Measurements from ENCODE around the gene UBN1. TPM values are rescaled to one million over a fixed set of nuclear protein-coding genes. Genes with fewer than 3 reads are reported as not detected.

Gene UBN1
- total RNA-seq, 2 donors from 2014 or later: 43.8 to 55.9 TPM

DNA sequence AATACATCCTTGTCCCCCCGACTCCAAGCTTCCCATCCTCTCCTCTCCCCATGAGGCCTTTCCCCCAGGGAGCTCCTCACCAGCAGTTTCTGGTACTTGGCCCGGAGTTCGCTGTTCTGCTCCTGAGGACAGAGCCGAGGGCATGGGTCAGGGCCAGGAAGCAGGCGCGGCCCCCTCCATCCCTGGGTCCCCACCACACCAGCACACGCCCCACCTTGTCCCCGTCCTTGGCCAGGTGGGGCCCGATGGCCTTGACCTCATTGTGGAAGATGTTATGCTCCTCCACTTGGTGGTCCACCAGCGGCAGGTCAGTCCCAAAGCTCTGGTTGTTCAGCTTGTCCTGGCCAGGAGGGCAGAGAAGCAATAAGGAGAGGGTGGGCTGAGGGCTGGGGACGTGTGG, 53.5 kb downstream of the UBN1 start:
- peaks cover 6 to 14% of the 10 kb centered on the region in 2 donors for H3K27me3 Mint-ChIP-seq
- H3K4me1 Mint-ChIP-seq (ENCODE audit: low read depth in 2 of 2): no peaks in the 10 kb centered on the region
- H3K36me3 Mint-ChIP-seq: no peaks in the 10 kb centered on the region
- H3K9me3 Mint-ChIP-seq: no peaks in the 10 kb centered on the region
- H3K4me3 Mint-ChIP-seq: no peak overlapping the region
- no peak for DNase-seq (ENCODE audit: low spot score)
- no peak overlapping the region for H3K27ac Mint-ChIP-seq
- no peak for ATAC-seq

DNA sequence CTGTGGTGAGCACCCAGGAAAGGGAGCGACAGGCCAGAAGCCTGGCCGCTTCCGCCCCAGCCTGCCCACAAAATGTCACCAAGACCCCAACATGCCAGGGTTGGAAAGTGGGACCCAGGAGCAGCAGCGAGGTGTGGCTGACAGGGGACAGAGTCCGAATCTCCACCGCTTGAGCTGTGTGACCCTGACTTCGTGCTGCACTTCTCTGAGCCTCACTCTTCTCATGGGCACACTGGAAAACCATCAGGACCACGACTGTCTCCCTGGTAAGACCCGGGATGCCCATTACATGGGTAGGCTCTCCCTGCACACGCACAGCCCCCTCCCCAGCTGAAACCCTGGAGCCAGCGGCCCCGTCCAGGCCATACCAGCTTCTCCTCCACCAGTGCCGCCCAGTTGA, 54.8 kb downstream of the UBN1 start:
- no peak overlapping the region for H3K4me3 Mint-ChIP-seq
- H3K27me3 Mint-ChIP-seq: peaks cover 6 to 14% of the 10 kb centered on the region in 2 donors
- ATAC-seq: no peak
- DNase-seq (ENCODE audit: low spot score): no peak
- H3K4me1 Mint-ChIP-seq (ENCODE audit: low read depth in 2 of 2): no peaks in the 10 kb centered on the region
- no peak overlapping the region for H3K27ac Mint-ChIP-seq
- H3K36me3 Mint-ChIP-seq: no peaks in the 10 kb centered on the region
- H3K9me3 Mint-ChIP-seq: no peaks in the 10 kb centered on the region

DNA sequence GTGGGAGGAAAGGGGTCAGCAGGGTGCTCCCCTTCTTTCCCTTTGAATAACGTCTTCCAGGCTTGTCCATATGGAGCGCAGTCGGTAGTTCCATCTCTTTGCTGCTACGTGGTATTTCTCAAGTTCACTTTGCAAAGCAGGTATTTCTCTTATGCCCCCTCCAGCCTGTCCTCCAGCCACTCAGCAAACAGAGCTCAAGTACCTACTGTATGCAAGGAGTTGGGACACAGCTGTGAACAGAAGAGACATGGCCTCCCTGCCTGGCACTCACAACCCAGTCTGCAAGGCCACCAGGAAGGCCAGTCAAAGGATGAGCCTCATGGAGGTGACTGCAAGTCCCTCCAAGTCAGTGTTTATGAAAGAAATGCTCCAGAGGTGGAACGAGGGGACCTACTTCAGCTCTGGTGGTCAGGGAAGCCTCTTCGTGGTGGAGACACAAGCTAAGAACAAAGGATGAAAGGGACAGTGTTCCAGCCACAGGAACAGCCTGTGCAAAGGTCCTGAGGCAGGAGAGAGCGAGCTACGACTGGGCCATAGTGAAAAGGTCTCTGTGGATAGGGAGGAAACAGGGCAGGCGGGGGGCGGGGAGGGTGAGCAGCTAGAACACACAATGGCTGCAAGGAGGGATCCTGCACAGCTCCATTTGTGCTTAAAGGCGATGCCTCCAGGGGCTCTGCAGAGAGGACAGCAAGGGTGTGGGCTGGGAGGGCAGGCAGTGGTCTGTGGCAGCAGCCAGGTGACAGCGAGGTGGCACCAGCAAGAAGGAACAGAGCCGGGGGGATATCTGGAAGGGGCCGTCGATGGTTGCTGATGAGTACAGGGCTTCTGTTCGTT, 57.0 kb downstream of the UBN1 start:
- Mint-ChIP-seq H3K9me3 (no peaks in the 10 kb centered on the region), H3K4me1 (ENCODE audit: low read depth in 2 of 2) (no peaks in the 10 kb centered on the region), H3K4me3 (no peak overlapping the region), H3K27ac (no peak overlapping the region), H3K27me3 (peaks cover 6 to 14% of the 10 kb centered on the region in 2 donors), H3K36me3 (no peaks in the 10 kb centered on the region)
- DNase-seq (ENCODE audit: low spot score) (no peak), ATAC-seq (no peak)

GRCh38 chr16:4904942-4905615, 57.8 kb downstream of the UBN1 start:
- no peak overlapping the region for H3K4me3 Mint-ChIP-seq
- no peaks in the 10 kb centered on the region for H3K36me3 Mint-ChIP-seq
- no peaks in the 10 kb centered on the region for H3K4me1 Mint-ChIP-seq (ENCODE audit: low read depth in 2 of 2)
- H3K27me3 Mint-ChIP-seq: peaks cover 6 to 10% of the 10 kb centered on the region in 2 donors
- H3K9me3 Mint-ChIP-seq: no peaks in the 10 kb centered on the region
- DNase-seq (ENCODE audit: low spot score) (no peak), ATAC-seq (no peak)
- H3K27ac Mint-ChIP-seq: no peak overlapping the region

DNA sequence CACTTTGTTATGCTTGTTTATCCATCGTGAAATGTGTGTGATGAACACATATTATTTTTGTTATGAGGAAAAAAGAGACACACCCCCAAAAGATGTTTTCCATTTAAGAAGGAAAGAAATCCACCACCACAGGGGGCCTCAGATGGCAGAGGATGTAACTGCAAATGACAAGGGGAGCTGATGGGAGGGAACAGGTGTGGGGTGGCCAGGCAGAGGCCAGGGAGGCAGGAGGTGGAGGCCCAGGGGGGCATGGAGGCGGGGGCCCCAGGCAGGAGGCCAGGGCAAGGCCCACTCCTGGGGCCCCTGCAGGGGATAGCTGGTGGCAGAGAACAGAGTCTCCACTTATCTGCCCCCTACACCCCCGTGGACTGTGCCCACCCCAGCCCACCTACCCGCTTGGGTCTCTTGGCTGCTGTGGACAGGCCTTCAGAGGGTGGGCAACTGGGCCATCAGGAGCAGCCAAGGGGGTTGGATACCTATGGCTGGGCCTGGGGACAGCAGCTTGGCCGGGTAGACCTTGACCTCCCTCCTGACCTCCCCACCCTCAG, 61.6 kb downstream of the UBN1 start:
- Mint-ChIP-seq H3K27me3 (peaks cover 6 to 10% of the 10 kb centered on the region in 2 donors), H3K4me3 (no peak overlapping the region), H3K9me3 (no peaks in the 10 kb centered on the region), H3K36me3 (no peaks in the 10 kb centered on the region), H3K4me1 (ENCODE audit: low read depth in 2 of 2) (no peaks in the 10 kb centered on the region), H3K27ac (no peak overlapping the region)
- no peak for DNase-seq (ENCODE audit: low spot score)
- peak in 1 of 2 donors; percentile 46 for ATAC-seq

DNA sequence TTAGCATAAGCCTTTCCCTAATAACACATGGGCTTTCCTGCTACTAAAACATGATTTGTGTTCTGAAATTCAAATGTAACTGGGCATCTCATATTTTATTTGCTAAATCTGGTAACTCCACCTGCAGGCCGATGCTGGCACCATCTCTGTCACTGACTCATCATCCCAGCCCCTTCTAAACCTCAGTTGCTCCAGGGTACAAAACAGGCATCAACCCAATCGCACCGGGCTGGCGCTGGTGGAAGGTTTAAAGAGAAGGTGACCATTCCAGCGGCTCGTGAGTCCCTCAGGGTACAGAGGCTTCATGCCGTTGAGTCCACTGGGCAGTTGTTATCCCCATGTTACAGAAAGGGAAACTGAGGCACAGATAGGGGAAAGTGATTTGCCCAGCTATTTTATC, 62.5 kb downstream of the UBN1 start:
- Mint-ChIP-seq H3K4me3 (no peak overlapping the region), H3K4me1 (ENCODE audit: low read depth in 2 of 2) (no peaks in the 10 kb centered on the region)
- no peak for ATAC-seq

GRCh38 chr16:4910828-4911227, 63.5 kb downstream of the UBN1 start:
- H3K4me1 Mint-ChIP-seq (ENCODE audit: low read depth in 2 of 2): no peaks in the 10 kb centered on the region
- no peak for DNase-seq (ENCODE audit: low spot score)
- peak in 1 of 2 donors; percentile 11 for ATAC-seq
- H3K4me3 Mint-ChIP-seq: no peak overlapping the region
- no peaks in the 10 kb centered on the region for H3K36me3 Mint-ChIP-seq
- H3K9me3 Mint-ChIP-seq: no peaks in the 10 kb centered on the region
- H3K27ac Mint-ChIP-seq: no peak overlapping the region
- H3K27me3 Mint-ChIP-seq: no peaks in the 10 kb centered on the region

More for the DNA sequence above, 62.5 kb downstream of the UBN1 start:
- H3K27ac Mint-ChIP-seq: no peak overlapping the region
- DNase-seq (ENCODE audit: low spot score): no peak
- peaks cover 0 to 5% of the 10 kb centered on the region in 2 donors for H3K27me3 Mint-ChIP-seq
- no peaks in the 10 kb centered on the region for H3K36me3 Mint-ChIP-seq
- no peaks in the 10 kb centered on the region for H3K9me3 Mint-ChIP-seq

DNA sequence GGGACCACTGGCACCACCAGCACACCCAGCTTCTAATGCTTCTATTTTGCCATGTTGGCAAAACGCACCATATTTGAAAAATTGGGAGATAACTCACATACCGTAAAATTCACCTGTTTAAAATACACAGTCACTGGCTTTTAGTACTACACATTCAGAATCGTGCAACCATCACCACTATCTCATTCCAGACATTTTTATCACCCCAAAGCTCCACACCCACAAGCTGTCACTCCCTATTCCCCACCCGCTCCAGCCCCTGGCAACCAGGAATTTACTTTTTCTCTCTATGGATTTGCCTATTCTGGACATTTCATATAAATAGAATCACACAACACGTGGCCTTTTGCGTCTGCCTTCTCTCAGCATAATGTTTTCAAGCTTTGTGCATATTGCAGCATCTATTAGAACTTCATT, 64.7 kb downstream of the UBN1 start:
- Mint-ChIP-seq H3K27me3 (no peaks in the 10 kb centered on the region), H3K4me1 (ENCODE audit: low read depth in 2 of 2) (no peaks in the 10 kb centered on the region), H3K27ac (no peak overlapping the region), H3K4me3 (no peak overlapping the region), H3K36me3 (no peaks in the 10 kb centered on the region), H3K9me3 (no peaks in the 10 kb centered on the region)
- ATAC-seq: no peak
- no peak for DNase-seq (ENCODE audit: low spot score)

DNA sequence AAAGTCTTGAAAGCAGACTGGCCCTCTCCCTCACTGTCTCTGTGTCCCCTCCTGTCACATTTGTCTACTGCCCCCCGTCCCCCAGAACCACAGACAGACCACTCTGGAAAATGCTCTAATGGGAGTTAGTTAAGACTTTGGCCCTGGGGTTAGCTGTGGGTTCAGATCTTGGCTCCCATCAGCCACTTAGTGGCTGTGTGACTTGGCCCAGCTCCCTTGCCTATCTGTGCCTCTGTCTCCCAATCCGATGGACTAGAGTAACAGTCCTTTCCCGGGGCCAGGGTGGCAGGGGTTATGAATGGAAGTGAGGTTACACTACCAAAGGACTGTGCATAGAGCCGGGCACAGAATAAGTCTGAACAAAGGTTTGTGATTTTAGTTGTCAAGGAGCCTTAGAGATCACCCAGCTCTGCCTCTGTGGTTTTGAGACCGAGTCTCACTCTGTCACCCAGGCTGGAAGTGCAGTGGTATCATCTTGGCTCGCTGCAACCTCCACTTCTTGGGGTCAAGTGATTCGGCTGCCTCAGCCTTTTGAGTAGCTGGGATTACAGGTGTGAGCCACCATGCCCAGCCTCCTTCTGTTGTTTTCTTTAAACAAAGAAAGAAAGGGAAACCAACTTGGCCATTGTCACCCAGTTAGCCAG, 66.0 kb downstream of the UBN1 start:
- Mint-ChIP-seq H3K36me3 (no peaks in the 10 kb centered on the region), H3K27ac (no peak overlapping the region)

DNA sequence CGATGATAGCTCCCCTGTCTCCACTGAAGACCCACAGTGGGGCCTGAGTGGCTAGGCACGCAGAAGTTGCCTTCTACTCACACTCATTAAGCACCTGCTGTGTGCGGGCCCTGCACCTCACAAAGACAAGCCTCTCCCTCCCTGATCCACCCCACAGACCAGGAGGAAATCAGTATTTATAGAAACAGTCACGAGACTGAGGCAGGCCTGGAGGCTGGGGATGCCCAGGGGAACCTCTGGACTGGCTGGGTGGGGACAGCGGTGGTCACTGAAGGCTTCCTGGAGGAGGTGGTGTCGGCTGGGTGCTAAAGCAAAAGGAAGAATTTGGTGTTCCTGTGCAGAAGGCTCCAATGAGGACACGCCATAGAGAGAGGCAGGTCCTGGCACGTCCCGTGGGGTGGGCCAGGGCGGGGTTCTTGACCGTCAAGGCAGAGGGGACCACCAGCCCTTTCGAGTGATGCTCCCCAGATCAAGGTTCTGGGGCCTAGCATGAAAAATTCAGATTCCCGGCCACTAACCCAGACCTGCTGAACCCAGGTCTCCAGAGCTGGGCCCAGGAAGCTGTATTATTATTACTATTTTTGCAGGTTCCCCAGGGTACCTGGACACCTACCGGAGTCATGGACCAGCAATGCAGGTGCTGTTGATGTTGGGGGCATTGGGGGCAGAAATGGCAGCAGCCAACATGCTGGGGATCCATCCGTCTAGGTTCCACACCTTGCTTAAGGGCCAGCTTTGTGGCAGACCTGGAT, 66.7 kb downstream of the UBN1 start:
- no peaks in the 10 kb centered on the region for H3K9me3 Mint-ChIP-seq
- peak in 1 of 2 donors; percentile 5 for ATAC-seq
- H3K4me3 Mint-ChIP-seq: no peak overlapping the region
- H3K27ac Mint-ChIP-seq: no peak overlapping the region
- H3K4me1 Mint-ChIP-seq (ENCODE audit: low read depth in 2 of 2): no peaks in the 10 kb centered on the region
- peaks cover 0 to 3% of the 10 kb centered on the region in 2 donors for H3K27me3 Mint-ChIP-seq
- no peaks in the 10 kb centered on the region for H3K36me3 Mint-ChIP-seq
- no peak for DNase-seq (ENCODE audit: low spot score)

More for the DNA sequence above, 66.0 kb downstream of the UBN1 start:
- no peaks in the 10 kb centered on the region for H3K9me3 Mint-ChIP-seq
- H3K4me1 Mint-ChIP-seq (ENCODE audit: low read depth in 2 of 2): no peaks in the 10 kb centered on the region
- DNase-seq (ENCODE audit: low spot score) (no peak), ATAC-seq (peak; percentile 21 to 51)
- H3K27me3 Mint-ChIP-seq: peaks cover 0 to 3% of the 10 kb centered on the region in 2 donors
- no peak overlapping the region for H3K4me3 Mint-ChIP-seq

DNA sequence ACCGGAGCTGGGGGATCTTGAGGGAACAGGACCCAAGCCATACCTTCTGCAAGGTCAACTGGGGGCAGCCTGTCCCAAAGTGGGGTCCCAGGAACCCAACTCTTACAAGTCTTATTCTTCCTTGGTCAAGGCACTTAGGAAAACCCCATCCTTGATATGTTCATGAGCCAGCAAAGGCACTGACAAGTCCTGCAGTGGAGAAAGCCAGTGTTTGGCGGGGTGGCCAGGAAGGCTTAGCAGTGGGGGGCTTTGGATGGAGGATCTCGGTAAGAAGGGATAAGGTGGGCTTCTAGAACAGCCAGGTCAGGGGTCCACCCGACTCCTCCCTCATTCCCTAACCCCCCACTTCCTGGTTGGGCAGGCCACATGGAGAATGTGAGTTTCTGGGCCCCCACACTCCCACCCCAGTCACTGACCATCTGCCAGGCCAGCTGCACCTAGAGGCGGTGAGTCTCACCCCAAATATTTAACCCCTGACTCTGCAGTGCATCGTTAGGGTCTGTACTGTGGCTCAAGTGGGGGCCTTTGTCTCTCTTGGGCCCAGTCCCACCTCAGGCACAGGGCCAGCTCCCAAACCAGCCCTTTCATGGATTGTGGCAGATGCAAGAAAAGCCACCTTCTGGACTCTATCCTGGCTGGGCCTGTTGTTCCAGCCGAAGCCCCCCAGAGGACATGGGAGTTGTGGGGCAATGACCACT, 67.4 kb downstream of the UBN1 start:
- H3K27ac Mint-ChIP-seq: no peak overlapping the region
- no peaks in the 10 kb centered on the region for H3K36me3 Mint-ChIP-seq
- no peaks in the 10 kb centered on the region for H3K9me3 Mint-ChIP-seq
- ATAC-seq (no peak), DNase-seq (ENCODE audit: low spot score) (no peak)
- no peaks in the 10 kb centered on the region for H3K4me1 Mint-ChIP-seq (ENCODE audit: low read depth in 2 of 2)
- no peak overlapping the region for H3K4me3 Mint-ChIP-seq
- H3K27me3 Mint-ChIP-seq: peaks cover 0 to 3% of the 10 kb centered on the region in 2 donors

- H3K4me1 Mint-ChIP-seq (ENCODE audit: low read depth in 2 of 2): no peaks in the 10 kb centered on the region
- H3K27ac Mint-ChIP-seq: no peak overlapping the region
- H3K36me3 Mint-ChIP-seq: no peaks in the 10 kb centered on the region
- H3K27me3 Mint-ChIP-seq: peaks cover 0 to 3% of the 10 kb centered on the region in 2 donors
- no peaks in the 10 kb centered on the region for H3K9me3 Mint-ChIP-seq
- H3K4me3 Mint-ChIP-seq: no peak overlapping the region
- ATAC-seq (no peak), DNase-seq (ENCODE audit: low spot score) (no peak)
These were observed 68.0 kb downstream of the UBN1 start for GRCh38 chr16:4915226-4915761.

All from natural killer cell treated with Interleukin-12 subunit alpha and Interleukin-12 subunit beta and Interleukin-15 and Interleukin-18, amount 100 ng/mL, for 72 hours (primary cell).